ENCODE results near the gene MYBPHL. TPM values are rescaled to one million over a fixed set of nuclear protein-coding genes. Genes with fewer than 3 reads are reported as not detected.

The MYBPHL gene
- total and polyA plus RNA-seq, 2 of the 13 experiments (the other 11 are each of a cell fraction or from before 2014, with no cell fraction given) = 3.7 to 3.8 TPM

GRCh38 chr1:109263597-109264378 lies 43.0 kb downstream of the MYBPHL start (continued):
- TF ChIP-seq NPAS2 (CRISPR knock-in tag; IDR thresholded peaks at IDR 0.05; ENCODE audit: borderline replicate concordance) (no peak), ZNF274 (CRISPR knock-in tag; IDR thresholded peaks at IDR 0.05) (peak; percentile 96), ZNF766 (CRISPR knock-in tag; IDR thresholded peaks at IDR 0.05; ENCODE audit: borderline replicate concordance) (no peak), CHD2 (IDR thresholded peaks at IDR 0.05; ENCODE audit: low read depth, low read length) (no peak), ZNF318 (CRISPR knock-in tag; IDR thresholded peaks at IDR 0.05) (peak; percentile 85; the same call in 1 of the 2 replicates), RFX3 (CRISPR knock-in tag; IDR thresholded peaks at IDR 0.05) (no peak)
- TF ChIP-seq, protein P1, sequence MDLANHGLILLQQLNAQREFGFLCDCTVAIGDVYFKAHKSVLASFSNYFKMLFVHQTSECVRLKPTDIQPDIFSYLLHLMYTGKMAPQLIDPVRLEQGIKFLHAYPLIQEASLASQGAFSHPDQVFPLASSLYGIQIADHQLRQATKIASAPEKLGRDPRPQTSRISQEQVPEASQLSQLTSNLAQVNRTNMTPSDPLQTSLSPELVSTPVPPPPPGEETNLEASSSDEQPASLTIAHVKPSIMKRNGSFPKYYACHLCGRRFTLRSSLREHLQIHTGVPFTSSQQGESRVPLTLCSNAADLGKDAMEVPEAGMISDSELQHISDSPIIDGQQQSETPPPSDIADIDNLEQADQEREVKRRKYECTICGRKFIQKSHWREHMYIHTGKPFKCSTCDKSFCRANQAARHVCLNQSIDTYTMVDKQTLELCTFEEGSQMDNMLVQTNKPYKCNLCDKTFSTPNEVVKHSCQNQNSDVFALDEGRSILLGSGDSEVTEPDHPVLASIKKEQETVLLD (CRISPR knock-in tag; IDR thresholded peaks at IDR 0.05; ENCODE audit: low read depth) = no peak; the same call in 1 of the 2 replicates
- TF ChIP-seq, protein P2, sequence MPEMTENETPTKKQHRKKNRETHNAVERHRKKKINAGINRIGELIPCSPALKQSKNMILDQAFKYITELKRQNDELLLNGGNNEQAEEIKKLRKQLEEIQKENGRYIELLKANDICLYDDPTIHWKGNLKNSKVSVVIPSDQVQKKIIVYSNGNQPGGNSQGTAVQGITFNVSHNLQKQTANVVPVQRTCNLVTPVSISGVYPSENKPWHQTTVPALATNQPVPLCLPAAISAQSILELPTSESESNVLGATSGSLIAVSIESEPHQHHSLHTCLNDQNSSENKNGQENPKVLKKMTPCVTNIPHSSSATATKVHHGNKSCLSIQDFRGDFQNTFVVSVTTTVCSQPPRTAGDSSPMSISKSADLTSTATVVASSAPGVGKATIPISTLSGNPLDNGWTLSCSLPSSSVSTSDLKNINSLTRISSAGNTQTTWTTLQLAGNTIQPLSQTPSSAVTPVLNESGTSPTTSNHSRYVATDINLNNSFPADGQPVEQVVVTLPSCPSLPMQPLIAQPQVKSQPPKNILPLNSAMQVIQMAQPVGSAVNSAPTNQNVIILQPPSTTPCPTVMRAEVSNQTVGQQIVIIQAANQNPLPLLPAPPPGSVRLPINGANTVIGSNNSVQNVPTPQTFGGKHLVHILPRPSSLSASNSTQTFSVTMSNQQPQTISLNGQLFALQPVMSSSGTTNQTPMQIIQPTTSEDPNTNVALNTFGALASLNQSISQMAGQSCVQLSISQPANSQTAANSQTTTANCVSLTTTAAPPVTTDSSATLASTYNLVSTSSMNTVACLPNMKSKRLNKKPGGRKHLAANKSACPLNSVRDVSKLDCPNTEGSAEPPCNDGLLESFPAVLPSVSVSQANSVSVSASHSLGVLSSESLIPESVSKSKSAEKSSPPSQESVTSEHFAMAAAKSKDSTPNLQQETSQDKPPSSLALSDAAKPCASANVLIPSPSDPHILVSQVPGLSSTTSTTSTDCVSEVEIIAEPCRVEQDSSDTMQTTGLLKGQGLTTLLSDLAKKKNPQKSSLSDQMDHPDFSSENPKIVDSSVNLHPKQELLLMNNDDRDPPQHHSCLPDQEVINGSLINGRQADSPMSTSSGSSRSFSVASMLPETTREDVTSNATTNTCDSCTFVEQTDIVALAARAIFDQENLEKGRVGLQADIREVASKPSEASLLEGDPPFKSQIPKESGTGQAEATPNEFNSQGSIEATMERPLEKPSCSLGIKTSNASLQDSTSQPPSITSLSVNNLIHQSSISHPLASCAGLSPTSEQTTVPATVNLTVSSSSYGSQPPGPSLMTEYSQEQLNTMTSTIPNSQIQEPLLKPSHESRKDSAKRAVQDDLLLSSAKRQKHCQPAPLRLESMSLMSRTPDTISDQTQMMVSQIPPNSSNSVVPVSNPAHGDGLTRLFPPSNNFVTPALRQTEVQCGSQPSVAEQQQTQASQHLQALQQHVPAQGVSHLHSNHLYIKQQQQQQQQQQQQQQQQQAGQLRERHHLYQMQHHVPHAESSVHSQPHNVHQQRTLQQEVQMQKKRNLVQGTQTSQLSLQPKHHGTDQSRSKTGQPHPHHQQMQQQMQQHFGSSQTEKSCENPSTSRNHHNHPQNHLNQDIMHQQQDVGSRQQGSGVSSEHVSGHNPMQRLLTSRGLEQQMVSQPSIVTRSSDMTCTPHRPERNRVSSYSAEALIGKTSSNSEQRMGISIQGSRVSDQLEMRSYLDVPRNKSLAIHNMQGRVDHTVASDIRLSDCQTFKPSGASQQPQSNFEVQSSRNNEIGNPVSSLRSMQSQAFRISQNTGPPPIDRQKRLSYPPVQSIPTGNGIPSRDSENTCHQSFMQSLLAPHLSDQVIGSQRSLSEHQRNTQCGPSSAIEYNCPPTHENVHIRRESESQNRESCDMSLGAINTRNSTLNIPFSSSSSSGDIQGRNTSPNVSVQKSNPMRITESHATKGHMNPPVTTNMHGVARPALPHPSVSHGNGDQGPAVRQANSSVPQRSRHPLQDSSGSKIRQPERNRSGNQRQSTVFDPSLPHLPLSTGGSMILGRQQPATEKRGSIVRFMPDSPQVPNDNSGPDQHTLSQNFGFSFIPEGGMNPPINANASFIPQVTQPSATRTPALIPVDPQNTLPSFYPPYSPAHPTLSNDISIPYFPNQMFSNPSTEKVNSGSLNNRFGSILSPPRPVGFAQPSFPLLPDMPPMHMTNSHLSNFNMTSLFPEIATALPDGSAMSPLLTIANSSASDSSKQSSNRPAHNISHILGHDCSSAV (CRISPR knock-in tag; IDR thresholded peaks at IDR 0.05; ENCODE audit: borderline replicate concordance) = no peak
- TF ChIP-seq, protein P3, sequence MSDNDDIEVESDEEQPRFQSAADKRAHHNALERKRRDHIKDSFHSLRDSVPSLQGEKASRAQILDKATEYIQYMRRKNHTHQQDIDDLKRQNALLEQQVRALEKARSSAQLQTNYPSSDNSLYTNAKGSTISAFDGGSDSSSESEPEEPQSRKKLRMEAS (IDR thresholded peaks at IDR 0.05) = peak; percentile 93
